GM21390 (cell line): Measurements from ENCODE around the gene NVL.
"Not testable (repeated sequence)": the region's sequence is repeated elsewhere in the genome, so short reads cannot be mapped to it uniquely, and the experiment has no call there.

ENCODE experiments used
- ATAC-seq: cut with Tn5 transposase; IDR thresholded peaks from one replicate; pipeline ENCODE4 v1.9.1; 2021; ENCODE audit not compliant: unreplicated experiment

The NVL gene

DNA sequence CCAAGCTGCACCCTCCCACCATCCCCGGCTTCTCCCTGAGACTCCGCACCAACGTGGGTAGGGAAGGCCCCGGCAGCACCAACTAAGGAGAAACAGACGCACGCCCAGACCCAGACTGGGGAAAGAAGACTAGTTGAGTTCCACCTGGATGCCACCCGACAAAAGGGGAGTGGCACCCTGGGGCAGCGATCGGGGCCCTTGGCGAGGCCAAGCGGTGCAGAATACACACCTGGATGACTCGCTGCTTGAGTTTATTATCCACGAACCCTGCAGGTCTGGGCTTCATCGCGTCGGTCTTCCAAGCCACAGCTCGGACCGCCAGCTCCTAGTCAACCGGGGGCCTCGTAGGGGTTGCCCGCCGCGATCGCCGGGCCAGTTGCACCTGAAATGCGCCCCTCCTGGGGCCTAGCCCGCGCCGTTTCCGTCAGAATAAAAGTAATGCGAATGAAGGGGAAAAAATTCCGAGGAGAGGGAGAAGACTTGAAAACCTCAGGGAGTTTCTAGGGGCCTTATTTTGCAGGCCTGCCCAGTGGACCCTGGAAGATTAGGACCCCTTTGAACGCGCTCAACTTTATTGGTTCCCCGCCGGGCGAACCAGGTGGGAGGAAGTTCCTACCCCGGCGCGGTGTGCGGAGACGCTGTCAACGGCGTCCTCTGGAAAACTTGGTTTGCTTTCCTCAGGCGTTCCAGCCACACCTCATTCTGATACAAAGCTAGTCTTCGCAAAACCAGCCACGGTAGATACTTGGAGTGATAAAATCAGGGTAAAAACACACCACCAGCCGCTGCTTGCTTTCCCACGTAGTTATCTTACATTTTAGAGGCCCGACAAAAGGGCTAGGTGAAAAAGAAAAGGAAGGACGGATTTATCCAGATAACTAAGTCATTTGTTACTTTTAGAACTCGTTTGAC is at the start of gene NVL:
Gene NVL, minus strand, starts transcription at position 331 of the 912 bp plus-strand sequence. Its CDS starts 45 bp downstream, at position 286.
- ATAC-seq: peak; percentile 78

- peak; percentile 41 for ATAC-seq
Measured at GRCh38 chr1:224378855-224379631, 49.1 kb upstream of the NVL start.

DNA sequence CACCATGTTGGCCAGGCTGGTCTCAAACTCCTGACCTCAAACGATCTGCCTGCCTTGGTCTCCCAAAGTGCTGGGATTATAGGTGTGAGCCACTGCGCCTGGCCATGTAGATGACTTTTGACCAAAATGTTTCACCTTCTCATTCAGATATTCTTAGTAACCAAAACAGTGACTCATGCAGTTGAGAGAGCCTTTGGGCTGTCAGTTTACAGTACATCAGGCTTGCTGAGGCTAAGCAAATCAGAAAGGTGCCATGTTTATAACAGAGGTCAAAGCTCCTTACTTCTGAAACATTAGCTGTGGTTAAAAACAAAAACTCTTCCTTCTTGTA is 47.7 kb upstream of the NVL start:
- ATAC-seq: peak; percentile 70

DNA sequence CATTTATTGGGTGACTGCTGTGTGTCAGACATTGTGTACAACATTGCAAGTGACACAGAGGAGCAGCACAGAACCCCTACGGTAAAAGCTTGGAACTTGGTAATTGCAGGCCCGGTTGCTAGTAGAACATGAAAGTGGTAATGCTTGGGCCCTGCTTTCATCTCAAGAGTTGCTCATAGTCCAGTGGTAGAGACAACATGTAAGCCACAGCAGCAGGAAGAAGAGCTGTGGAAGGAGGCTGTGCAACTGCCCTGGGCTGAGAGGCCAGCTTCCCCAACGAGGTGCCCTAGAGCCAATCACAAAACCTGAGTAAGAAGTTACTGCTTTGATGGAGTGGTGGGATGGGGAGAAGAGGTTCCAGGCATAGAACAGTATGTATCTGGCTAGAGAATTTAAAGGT is 45.1 kb upstream of the NVL start:
- no peak for ATAC-seq

DNA sequence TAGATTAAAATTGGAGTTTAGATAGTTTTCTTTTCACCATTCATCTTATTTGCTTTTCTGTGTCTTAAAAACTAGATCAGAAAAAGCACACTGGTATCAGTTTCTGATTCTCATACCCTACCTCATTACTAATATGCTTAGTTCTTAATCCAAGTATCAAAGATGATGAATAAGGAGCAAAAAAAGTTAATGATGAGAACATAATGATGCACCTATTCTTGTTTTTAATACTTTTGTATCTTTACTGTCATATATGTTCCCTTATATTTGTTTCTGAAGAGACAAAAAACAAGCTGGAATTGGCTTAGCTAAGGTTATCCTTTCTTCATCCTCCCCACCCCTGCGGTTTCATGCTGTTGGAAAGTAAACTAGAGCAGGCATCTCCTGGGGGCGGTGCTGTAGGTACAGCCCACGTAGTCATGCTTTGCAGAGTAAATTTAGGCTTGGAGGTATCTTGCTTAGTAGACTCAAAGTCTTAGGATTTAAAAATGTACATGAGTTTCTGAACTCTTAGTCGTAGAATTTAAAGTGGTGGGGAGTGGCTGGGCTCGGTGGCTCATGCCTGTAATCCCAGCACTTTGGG is 43.1 kb upstream of the NVL start:
- ATAC-seq: no peak

- peak; percentile 86 for ATAC-seq
Measured at GRCh38 chr1:224368409-224368808, 38.4 kb upstream of the NVL start.

DNA sequence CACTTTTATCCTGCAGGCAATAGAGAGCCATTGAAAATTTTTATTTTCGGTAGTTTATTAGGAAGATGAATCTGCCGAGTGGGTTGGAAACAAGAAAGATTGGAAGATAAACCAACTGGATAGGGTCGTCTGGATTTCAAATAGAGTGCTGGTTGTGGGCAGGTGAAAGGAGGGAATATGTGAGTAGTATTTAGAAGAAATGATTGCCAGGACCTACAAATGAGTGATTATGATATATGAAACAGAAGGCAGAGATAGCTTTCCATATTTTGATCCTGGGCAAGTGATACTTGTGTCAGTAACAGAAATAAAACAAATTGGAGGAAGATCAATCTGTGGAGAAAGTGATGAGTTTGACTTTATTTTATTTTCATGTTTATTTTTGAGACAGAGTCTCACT is 29.2 kb upstream of the NVL start:
- no peak for ATAC-seq

GRCh38 chr1:224358237-224358636 is 28.3 kb upstream of the NVL start:
- no peak for ATAC-seq

DNA sequence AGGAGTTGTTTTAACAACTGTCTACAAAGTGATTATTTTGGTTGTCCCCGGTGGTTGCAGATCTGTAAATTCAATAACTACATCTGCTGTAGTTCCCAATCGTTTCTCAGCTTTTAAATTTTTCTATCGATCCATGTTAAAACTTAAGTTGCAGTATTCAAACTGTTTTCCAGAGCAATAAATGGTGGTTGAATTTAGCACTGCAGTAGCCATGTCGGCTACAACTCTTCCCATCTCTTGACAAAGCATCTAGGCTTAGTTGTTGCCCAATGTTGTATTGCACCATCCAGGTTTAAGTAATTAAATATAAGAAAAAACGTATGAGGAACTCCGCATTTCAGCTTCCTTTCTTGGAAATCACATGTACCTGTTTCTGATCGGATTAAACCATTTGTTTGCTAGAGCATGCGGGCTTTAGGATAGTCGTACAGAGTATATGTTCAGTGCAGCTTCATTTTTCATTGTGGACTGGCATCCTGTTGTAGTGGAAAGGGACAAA is 27.7 kb upstream of the NVL start:
- no peak for ATAC-seq

- ATAC-seq: peak; percentile 98
Measured at GRCh38 chr1:224356685-224357625, 27.0 kb upstream of the NVL start, which contains the start of gene CNIH4. TSS of gene CNIH4 (plus strand) at chr1:224356879. CDS start at chr1:224356925, 46 bp downstream.

GRCh38 chr1:224353975-224354925 is 24.3 kb upstream of the NVL start:
- ATAC-seq: no peak

- ATAC-seq: not testable (repeated sequence)
Measured at GRCh38 chr1:224352436-224353085, 22.6 kb upstream of the NVL start.

GRCh38 chr1:224349716-224350115 is 19.7 kb upstream of the NVL start:
- not testable (repeated sequence) for ATAC-seq

DNA sequence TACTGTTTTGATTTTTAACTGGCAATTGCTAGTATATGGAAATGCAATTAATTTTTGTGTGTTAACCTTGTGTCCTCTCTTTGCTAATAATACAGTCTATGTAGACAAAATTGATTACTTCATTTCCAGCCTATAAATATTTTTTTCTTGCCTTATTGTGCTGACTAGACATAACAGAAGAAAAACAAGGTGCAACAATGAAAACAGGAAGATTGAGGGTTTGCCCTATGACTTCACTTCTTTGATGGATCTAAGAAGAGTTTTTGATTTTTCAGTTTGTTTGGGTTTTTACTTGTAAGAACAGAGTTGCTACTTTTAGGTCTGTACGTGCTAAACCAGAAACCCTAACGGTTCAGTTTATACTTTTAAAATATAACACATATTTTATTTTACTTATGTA is 18.2 kb upstream of the NVL start:
- no peak for ATAC-seq

DNA sequence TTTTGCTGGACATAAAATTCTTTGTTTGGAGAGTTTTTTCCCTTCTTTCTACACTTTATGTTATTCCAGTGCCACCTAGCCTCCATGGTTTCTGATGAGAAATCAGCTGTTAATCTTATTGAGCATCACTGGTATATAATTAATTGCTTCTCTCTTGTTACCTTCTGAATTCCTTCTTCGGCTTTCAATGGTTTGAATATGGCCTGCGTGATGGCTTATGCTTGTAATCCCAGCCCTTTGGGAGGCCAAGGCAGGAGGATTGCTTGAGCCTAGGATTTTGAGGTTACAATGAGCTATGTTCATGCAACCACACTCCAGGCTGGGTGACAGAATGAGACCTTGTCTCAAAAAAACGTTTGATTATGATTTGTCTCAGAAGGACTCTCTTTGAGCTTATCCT is 13.7 kb upstream of the NVL start:
- no peak for ATAC-seq

- ATAC-seq: peak; percentile 76
Measured at GRCh38 chr1:224340453-224341384, 10.7 kb upstream of the NVL start.

- ATAC-seq: no peak
Measured at GRCh38 chr1:224339442-224340033, 9.6 kb upstream of the NVL start.
